LNCaP clone FGC (cell line): Measurements from ENCODE around the gene ADCY5.

ENCODE experiments used
- DNase-seq: peaks from one replicate; pipeline ENCODE4 v3.0.0-alpha.2; 2011; ENCODE audit warnings: low read depth
- H3K4me3 ChIP-seq: 2 replicates; pipeline ENCODE4 v1.5.1; 2011; ENCODE audit warnings: mild to moderate bottlenecking, low read depth, low read length, control low read depth
- CTCF ChIP-seq: IDR thresholded peaks from 2 replicates; pipeline ENCODE4 v1.5.1; 2012; ENCODE audit warnings: mild to moderate bottlenecking; ENCODE audit not compliant: control insufficient read depth, insufficient read depth; ENCODE audit errors: extremely low read depth

Gene ADCY5

GRCh38 chr3:123409443-123410148, 39.3 kb downstream of the ADCY5 start:
- no peak overlapping the region for H3K4me3 ChIP-seq
- TF ChIP-seq CTCF, result no peak
- no peak for DNase-seq

- no peak for DNase-seq
- no peak overlapping the region for H3K4me3 ChIP-seq
- no peak for TF ChIP-seq CTCF
Measured at GRCh38 chr3:123406598-123406997, 42.3 kb downstream of the ADCY5 start.

- DNase-seq, result no peak
- no peak for TF ChIP-seq CTCF
- H3K4me3 ChIP-seq, result no peak overlapping the region
Measured at GRCh38 chr3:123405936-123406510, 42.9 kb downstream of the ADCY5 start.

GRCh38 chr3:123405021-123405420, 43.9 kb downstream of the ADCY5 start:
- TF ChIP-seq CTCF, result no peak
- DNase-seq, result no peak
- H3K4me3 ChIP-seq, result no peak overlapping the region

GRCh38 chr3:123404391-123404790, 44.5 kb downstream of the ADCY5 start:
- DNase-seq, result no peak
- H3K4me3 ChIP-seq, result no peak overlapping the region
- TF ChIP-seq CTCF, result no peak

- no peak overlapping the region for H3K4me3 ChIP-seq
- no peak for TF ChIP-seq CTCF
- DNase-seq, result no peak
Measured at GRCh38 chr3:123401836-123402530, 46.9 kb downstream of the ADCY5 start.
